GM12872 (cell line): ENCODE results near the gene ZNF70.

Source experiments
- CTCF ChIP-seq: IDR thresholded peaks from 3 replicates; pipeline ENCODE4 v1.5.1; 2011; ENCODE audit warnings: low read depth, mild to moderate bottlenecking, low read length, moderate library complexity; ENCODE audit not compliant: insufficient read depth

Gene ZNF70

DNA sequence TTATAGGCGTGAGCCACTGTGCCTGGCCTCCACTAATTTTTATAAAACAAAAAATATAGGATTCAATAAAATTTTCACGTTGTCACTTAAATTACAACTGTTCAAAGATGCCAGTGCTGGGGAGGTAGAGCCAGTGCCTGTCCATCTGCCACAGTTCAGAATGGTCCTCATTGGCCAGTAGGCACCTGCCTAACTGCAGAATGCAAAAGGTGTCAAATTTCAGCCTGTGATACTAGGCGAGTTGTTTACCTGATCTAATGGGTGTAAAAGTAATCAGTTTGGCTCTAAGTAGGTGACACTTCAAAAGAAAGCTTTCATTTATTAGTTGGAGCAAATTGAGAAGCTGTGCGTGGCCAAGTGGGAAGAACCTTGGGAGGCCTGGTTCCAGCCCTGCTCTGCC, 38.2 kb upstream of the ZNF70 start:
- TF ChIP-seq CTCF, result no peak

- TF ChIP-seq CTCF, result no peak
Measured at GRCh38 chr22:23787910-23788309, 37.0 kb upstream of the ZNF70 start.

GRCh38 chr22:23787600-23787896, 36.6 kb upstream of the ZNF70 start:
- TF ChIP-seq CTCF, result no peak

- no peak for TF ChIP-seq CTCF
Measured at GRCh38 chr22:23786752-23787599, 36.1 kb upstream of the ZNF70 start, which contains the start of gene SMARCB1. TSS of gene SMARCB1 (plus strand) at chr22:23786966. CDS start at chr22:23787170, 204 bp downstream.

DNA sequence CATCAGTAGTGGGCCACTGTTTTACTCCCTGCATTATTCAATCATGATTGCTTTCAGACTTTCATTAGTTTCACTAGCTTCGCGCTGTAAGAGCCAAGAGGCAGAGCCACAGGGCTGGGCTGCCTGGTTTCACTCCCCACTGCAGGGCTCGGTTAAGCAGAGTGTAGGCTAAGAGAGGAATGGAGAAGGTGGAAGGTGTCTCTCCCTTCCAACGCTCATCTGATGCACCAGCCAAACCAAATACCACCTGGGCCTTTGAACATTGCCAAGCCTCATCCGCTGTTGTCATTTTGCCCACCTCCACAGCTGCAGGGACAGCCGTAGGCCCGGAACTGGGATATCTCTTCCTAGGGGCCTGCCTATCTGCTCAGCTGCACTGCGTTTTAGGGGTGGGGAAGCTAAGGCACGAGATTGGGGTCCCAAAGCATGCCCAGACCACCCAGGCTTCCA, 35.4 kb upstream of the ZNF70 start:
- no peak for TF ChIP-seq CTCF

- TF ChIP-seq CTCF, result no peak
Measured at GRCh38 chr22:23784215-23784732, 33.4 kb upstream of the ZNF70 start.

DNA sequence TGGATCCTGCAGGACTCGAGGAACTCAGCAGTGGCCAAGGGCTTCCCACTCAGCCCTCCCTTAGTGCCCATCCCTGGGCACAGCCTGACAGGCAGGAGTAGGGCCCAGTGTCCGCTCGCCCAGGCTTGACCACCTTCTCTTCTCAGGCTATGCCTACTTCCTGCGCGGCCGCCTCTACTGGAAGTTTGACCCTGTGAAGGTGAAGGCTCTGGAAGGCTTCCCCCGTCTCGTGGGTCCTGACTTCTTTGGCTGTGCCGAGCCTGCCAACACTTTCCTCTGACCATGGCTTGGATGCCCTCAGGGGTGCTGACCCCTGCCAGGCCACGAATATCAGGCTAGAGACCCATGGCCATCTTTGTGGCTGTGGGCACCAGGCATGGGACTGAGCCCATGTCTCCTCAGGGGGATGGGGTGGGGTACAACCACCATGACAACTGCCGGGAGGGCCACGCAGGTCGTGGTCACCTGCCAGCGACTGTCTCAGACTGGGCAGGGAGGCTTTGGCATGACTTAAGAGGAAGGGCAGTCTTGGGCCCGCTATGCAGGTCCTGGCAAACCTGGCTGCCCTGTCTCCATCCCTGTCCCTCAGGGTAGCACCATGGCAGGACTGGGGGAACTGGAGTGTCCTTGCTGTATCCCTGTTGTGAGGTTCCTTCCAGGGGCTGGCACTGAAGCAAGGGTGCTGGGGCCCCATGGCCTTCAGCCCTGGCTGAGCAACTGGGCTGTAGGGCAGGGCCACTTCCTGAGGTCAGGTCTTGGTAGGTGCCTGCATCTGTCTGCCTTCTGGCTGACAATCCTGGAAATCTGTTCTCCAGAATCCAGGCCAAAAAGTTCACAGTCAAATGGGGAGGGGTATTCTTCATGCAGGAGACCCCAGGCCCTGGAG, 32.6 kb upstream of the ZNF70 start:
- TF ChIP-seq CTCF, result no peak
